Measurements from ENCODE around the gene TSC2.

TSC2 gene

GRCh38 chr16:2047330-2048115 lies at the start of gene TSC2, which contains the start of gene NTHL1:
TSS of gene TSC2 (plus strand) at chr16:2047985. CDS start at chr16:2048616, 631 bp downstream.
TSS of gene NTHL1 (minus strand) at chr16:2047834. CDS start at chr16:2047823, 11 bp downstream.
- peak; percentile 88 to 92 for DNase-seq (ENCODE audit: low read depth in 2 of 2)

GRCh38 chr16:1998360-1998835 lies 49.4 kb upstream of the TSC2 start:
- no peak for DNase-seq (ENCODE audit: low read depth in 2 of 2)

DNA sequence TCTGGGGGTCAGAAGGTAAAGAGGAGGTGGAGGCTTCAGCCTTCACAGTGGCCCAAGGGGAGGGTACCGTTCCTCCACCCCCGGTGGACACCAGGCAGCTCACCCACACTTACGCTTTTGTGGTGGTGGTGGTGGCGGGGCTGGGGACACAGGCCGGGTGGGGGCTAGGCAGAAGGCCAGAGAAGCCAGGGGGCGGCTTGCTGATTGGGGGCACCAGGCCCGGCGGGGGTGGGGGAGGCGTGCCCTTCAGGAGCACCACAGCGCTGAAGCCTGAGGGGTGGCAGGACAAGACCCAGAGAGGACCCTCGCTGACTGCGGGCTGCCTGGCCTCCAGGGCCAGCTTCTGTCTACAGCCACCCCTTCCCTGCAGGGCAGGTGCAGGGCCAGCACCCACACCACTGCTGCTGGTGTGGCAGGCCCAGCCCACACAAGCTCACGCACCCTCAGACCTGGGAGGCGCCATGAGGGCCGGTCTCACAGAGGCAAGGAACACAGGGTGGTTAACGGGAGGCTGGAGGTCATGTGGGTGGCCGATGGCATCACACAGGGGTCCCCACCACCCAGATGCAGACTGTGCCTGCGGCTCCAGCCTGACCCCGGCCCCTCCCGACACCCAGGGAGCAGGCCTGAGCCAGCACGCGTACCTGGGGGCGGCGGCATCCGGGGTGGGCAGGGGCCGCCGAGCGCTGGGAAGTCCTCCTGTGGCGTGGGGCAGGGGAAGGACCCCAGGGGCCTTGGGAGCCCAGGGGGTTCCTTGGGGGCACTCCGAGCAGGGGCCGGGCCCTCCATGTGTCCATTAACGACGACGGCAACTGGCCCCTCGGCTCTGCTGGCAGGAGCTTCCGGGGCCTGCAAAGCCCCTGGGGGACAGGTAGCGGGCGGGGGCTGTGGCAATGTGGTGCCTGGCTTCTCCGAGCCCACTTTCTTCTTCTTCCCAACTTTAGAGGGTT lies 48.7 kb upstream of the TSC2 start:
- no peak for DNase-seq (ENCODE audit: low read depth in 2 of 2)

GRCh38 chr16:1999866-2000514 lies 47.8 kb upstream of the TSC2 start:
- DNase-seq (ENCODE audit: low read depth in 2 of 2): no peak

GRCh38 chr16:2001035-2001434 lies 46.8 kb upstream of the TSC2 start:
- no peak for DNase-seq (ENCODE audit: low read depth in 2 of 2)

- no peak for DNase-seq (ENCODE audit: low read depth in 2 of 2)
These were observed 46.1 kb upstream of the TSC2 start for GRCh38 chr16:2001456-2002355.

DNA sequence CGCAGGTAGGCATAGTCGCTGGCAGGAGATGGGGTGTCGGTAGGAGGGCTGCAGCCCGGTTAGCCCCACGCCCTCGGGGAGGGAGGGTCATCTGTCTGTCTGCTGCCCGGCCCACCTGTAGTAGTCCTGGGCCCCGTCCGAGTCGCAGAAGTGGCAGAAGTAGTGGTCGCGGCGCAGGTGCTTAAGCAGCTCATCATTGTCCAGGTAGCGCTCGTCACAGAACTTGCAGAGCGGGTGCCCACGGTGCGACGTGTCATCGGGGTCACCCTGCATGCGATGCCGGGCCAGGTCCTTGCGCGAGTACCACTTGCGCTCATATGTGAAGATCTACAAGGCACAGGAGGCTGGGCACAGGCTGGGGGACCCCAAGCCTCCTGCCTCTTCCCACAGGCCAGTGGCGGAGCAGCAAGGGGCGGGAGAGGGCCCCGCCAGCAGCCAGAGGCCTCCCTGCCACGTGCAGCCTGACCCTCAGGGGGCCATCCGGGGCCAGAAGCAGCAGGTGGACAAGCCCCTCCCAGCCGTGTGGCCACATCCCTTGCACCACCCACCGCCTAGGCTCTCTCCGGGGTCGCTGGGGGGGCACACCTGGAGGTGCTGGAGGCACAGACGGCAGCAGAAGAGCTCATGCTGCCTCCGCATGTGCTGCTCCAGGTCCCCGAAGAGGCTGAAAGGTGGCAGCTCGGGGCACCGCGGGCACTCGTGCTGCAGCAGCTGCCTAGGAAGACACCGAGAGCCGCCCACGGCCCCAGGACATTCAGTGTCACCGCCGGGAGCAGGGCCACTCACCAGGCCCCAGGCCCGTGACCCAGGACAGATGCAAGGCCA lies 45.2 kb upstream of the TSC2 start:
- DNase-seq (ENCODE audit: low read depth in 2 of 2): no peak

DNA sequence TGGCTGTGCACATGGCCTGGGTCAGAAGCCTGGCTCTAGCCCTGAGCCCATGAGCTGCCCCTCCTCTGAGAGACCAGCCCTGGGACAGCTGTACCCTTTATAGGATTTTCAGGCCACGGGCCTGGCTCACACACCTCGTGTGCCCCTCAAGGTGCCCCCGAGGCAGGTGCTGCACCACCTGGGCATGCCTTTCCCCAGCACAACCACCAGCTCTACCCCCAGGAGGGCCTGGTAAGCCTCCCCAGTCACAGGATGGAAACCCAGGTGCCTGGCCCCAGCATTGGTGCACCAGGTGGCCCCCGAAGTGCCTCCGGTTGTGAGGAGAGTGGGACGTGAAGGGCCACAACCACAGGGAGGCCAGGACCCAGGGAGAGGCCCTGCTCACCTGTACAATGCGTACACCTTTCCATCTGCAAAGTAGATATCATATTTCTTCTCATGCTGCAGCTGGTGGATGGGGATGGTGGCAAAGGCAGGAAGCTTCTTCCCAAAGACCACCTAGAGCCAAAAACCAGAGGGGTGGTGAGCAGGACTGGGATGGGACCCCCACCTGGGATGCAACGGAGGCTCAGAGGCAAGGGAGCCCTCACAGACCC lies 44.5 kb upstream of the TSC2 start:
- DNase-seq (ENCODE audit: low read depth in 2 of 2): no peak

DNA sequence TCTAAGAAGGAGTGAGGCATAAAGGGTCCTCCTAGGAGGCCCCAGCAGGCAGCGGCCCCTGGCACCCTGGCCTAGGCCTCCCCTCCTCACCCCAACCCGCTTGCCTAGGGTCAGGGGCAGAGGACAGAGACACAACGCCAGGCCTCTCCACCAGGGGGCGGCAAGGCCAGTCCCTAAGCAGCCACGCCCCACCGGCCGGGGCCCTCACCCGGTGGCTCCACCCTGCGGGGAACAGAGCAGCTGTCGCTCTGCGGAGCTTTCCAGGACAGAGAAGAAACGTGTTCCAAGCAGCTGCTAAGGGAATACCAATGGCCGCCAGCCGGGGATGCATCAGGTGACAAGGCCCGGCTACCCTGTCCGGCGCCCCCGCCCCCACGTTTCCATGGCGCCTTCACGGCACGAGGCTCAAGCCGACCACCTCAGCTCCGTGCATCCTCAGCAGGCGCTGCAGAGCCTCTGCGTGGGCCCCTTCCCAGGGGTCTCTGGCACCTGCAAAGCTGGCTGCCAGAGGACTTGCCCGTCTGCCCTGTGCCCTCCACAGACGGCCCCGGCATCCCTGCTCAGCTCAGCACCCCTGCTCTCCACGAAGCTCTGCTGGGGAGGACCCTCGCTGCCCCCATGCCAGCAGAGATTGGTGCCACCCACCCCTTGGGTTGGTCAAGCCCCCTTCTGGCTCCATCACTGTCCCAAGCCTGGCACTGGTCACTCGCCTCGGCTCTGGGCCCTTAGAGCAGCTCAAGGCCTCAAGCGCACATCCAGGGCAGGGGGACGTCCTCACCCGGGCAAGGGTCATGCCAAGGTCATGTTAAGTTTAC lies 43.8 kb upstream of the TSC2 start:
- peak; percentile 80 to 90 for DNase-seq (ENCODE audit: low read depth in 2 of 2)

- no peak for DNase-seq (ENCODE audit: low read depth in 2 of 2)
These were observed 42.8 kb upstream of the TSC2 start for GRCh38 chr16:2004795-2005517.

DNA sequence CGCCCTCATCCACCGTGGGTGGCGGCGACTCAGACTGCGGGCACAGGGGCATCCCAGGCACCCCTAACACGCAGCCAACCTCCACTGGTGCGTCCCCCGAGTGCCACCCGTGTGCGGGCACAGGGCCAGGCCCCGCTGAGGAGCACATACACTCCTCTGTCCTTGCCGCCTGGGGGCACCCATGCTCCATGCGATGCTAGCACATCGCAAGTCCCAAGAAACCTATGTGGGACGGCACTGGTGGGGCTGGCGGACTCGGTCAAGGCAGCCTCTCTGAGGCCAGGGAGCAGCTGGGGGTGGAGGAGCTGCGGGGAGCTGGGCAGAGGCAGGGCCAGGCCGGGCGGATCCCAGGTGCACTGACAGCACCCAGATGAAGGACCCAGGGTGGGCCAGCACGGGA lies 42.1 kb upstream of the TSC2 start:
- DNase-seq (ENCODE audit: low read depth in 2 of 2): no peak

GRCh38 chr16:2006317-2006716 lies 41.5 kb upstream of the TSC2 start:
- no peak for DNase-seq (ENCODE audit: low read depth in 2 of 2)

- DNase-seq (ENCODE audit: low read depth in 2 of 2): no peak
These were observed 40.5 kb upstream of the TSC2 start for GRCh38 chr16:2007081-2007836.

DNA sequence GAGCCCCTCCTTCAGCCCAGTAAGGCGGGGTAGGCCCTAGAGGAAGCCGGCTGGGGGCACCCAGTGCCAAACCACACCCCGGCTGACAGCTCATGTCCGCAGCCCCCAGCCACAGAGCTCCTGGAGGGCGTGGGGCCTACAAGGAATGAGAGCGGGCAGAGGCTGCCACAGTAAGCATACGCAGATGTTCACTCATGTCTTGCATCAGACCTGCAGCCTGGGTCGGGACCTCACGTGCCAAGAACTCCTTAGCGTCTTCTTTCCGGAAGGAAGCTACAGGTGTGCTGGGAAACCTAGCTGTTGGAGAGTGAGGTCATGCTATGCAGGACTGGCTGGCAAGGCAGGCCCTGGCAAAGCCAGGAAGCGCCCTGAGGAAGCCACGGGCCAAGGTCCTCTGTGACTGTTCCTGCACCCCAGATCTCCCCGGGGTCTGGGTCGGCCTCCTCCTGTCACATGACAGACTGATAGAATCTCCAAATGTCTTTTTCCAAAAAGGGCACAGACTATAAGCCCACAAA lies 39.7 kb upstream of the TSC2 start:
- no peak for DNase-seq (ENCODE audit: low read depth in 2 of 2)

DNA sequence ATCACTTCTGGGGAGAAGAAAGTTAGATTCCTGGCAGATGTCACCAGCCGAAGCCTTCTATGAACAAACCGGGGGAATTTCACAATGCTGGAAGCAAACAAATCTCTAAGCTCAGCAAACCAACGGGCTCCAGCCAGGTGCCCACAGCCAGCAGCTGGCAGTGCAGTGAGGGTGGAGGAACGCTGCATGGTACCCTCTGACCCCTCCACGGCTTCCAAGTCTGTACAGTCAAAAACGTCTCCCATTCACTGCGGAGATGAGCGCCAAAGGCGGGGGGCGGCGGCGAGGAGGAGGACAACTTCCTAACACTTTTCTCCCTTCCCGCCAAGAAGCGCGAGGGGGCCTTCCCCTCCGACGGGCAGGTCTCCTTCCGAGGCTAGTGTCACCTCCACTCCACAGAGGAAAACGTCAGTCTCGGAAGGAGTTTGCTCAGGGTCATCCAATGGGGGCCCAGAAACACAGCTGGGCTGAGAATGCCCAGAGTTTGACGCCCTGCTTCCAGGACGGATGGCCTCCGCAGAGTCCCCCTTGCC lies 39.1 kb upstream of the TSC2 start:
- no peak for DNase-seq (ENCODE audit: low read depth in 2 of 2)

DNA sequence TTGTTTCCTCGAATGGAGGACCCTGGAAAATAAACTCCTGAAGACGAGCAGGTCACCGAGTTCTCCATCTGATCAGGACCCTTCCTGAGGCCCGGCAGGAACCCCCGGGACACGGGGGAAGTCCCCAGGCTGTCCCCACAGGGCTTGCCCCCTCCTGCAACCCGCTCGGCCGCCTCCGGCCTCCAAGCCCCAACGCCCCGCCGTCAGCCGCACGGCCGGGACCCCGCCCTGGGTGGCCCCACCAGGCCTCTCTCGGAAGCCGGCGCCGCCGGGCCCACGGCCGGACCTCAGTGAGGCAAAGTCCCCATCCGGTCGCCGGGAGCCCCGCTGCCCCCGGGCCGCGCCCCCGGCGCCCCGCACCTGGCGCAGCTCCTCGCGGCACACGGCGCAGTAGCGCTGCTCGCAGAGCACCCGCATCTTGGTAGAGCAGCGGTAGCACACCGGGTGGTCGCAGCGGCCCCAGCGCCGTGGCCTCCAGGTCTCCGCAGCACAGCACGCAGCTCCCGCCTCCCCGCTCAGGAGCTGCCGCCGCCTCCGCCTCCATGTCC lies 38.5 kb upstream of the TSC2 start:
- DNase-seq (ENCODE audit: low read depth in 2 of 2): no peak

Data from activated CD4-positive, alpha-beta T cell treated with anti-CD3 and anti-CD28 coated beads for 24 hours (primary cell).